Measurements from ENCODE around the gene SLAIN1.

GRCh38 chr13:77811381-77811780 lies 113.9 kb downstream of the SLAIN1 start:
- TF ChIP-seq CTCF (conservative IDR thresholded peaks at IDR 0.05; ENCODE audit: low read length), result no peak
- TF ChIP-seq EZH2phosphoT487 (IDR thresholded peaks at IDR 0.05; ENCODE audit: borderline replicate concordance, low read depth, low read length), result no peak

All from OCI-LY7 (cell line).